ENCODE results near the gene ZBTB24. TPM values are rescaled to one million over a fixed set of nuclear protein-coding genes. Genes with fewer than 3 reads are reported as not detected.
A peak's percentile ranks its signal among the peaks of the same experiment; 100 is the strongest.

ZBTB24 gene
- total RNA-seq, 4 donors from 2014 or later = 4.4 to 12.6 (median 9.0) TPM

GRCh38 chr6:109488001-109488400 lies 5.0 kb upstream of the ZBTB24 start:
- TF ChIP-seq CTCF (IDR thresholded peaks at IDR 0.05) = no peak
- TF ChIP-seq POLR2A (IDR thresholded peaks at IDR 0.05) = no peak
- H3K4me3 ChIP-seq = no peak overlapping the region
- H3K4me1 ChIP-seq = no peaks in the 10 kb centered on the region
- H3K27ac ChIP-seq = no peak overlapping the region
- no peak for DNase-seq
- no peaks in the 10 kb centered on the region for H3K27me3 ChIP-seq
- H3K9me3 ChIP-seq = no peaks in the 10 kb centered on the region
- no peaks in the 10 kb centered on the region for H3K36me3 ChIP-seq
- intact Hi-C loops (cut with DNase I; ENCODE audit: low total_unique reads) = no loop called here

GRCh38 chr6:109486068-109486467 lies 3.0 kb upstream of the ZBTB24 start:
- H3K36me3 ChIP-seq = no peaks in the 10 kb centered on the region

GRCh38 chr6:109485266-109485935 lies 2.4 kb upstream of the ZBTB24 start:
- H3K4me1 ChIP-seq = peaks cover 0 to 9% of the 10 kb centered on the region in 2 donors
- no peaks in the 10 kb centered on the region for H3K9me3 ChIP-seq
- intact Hi-C loops (cut with DNase I; ENCODE audit: low total_unique reads) = no loop called here
- H3K27me3 ChIP-seq = no peaks in the 10 kb centered on the region
- no peaks in the 10 kb centered on the region for H3K36me3 ChIP-seq
- TF ChIP-seq CTCF (IDR thresholded peaks at IDR 0.05) (no peak), POLR2A (IDR thresholded peaks at IDR 0.05) (no peak)
- DNase-seq = no peak
- H3K4me3 ChIP-seq = no peak overlapping the region
- H3K27ac ChIP-seq = no peak overlapping the region

More at GRCh38 chr6:109486068-109486467, 3.0 kb upstream of the ZBTB24 start:
- Histone ChIP-seq H3K27me3 (no peaks in the 10 kb centered on the region), H3K4me3 (no peak overlapping the region), H3K9me3 (no peaks in the 10 kb centered on the region), H3K27ac (no peak overlapping the region), H3K4me1 (peaks cover 0 to 7% of the 10 kb centered on the region in 2 donors)
- TF ChIP-seq CTCF (IDR thresholded peaks at IDR 0.05) (no peak), POLR2A (IDR thresholded peaks at IDR 0.05) (no peak)
- no peak for DNase-seq
- intact Hi-C loops (cut with DNase I; ENCODE audit: low total_unique reads) = no loop called here

- intact Hi-C loops (cut with DNase I; ENCODE audit: low total_unique reads) = no loop called here
- Histone ChIP-seq H3K36me3 (no peaks in the 10 kb centered on the region), H3K4me1 (peaks cover 0 to 9% of the 10 kb centered on the region in 2 donors), H3K4me3 (peak overlapping the region; percentile 39 to 100), H3K9me3 (no peaks in the 10 kb centered on the region), H3K27me3 (no peaks in the 10 kb centered on the region), H3K27ac (peak overlapping the region; percentile 66 to 89)
- DNase-seq = no peak
- TF ChIP-seq CTCF (IDR thresholded peaks at IDR 0.05) (no peak), POLR2A (IDR thresholded peaks at IDR 0.05) (no peak)
Measured at GRCh38 chr6:109484122-109484521, 1.1 kb upstream of the ZBTB24 start.

- no peak for DNase-seq
- H3K4me1 ChIP-seq = peaks cover 0 to 9% of the 10 kb centered on the region in 2 donors
- intact Hi-C loops (cut with DNase I; ENCODE audit: low total_unique reads) = no loop called here
- no peak for TF ChIP-seq CTCF (IDR thresholded peaks at IDR 0.05)
- no peak for TF ChIP-seq POLR2A (IDR thresholded peaks at IDR 0.05)
- peak overlapping the region; percentile 66 to 89 for H3K27ac ChIP-seq
- H3K4me3 ChIP-seq = peak overlapping the region; percentile 39 to 100
- no peaks in the 10 kb centered on the region for H3K36me3 ChIP-seq
- H3K9me3 ChIP-seq = no peaks in the 10 kb centered on the region
- H3K27me3 ChIP-seq = no peaks in the 10 kb centered on the region
Measured at GRCh38 chr6:109483735-109484057, 677 bp upstream of the ZBTB24 start.

All from uterus (tissue), 4 donors.